ENCODE results near the gene NKX1-2. TPM values are rescaled to one million over a fixed set of nuclear protein-coding genes. Genes with fewer than 3 reads are reported as not detected.

NKX1-2 gene
- total RNA-seq, 1 experiment from 2014 or later = 0.36 TPM

- peak; percentile 73 for DNase-seq
- Histone ChIP-seq H3K4me2 (ENCODE audit: low read length) (peak within 1 kb of the TSS; percentile 86), H4K20me1 (ENCODE audit: low read length) (no peaks in the 10 kb centered on the region), H3K36me3 (ENCODE audit: low read depth, low read length) (no peaks in the 10 kb centered on the region), H3K9me2 (replicated peaks; ENCODE audit: low read length) (no peaks in the 10 kb centered on the region), H3K27me3 (ENCODE audit: low read length) (no peaks in the 10 kb centered on the region), H2AFZ (ENCODE audit: low read length) (peak within 1 kb of the TSS; percentile 92), H3F3A (ENCODE audit: low read length, unreplicated experiment) (no peaks in the 10 kb centered on the region), H3K4me1 (ENCODE audit: insufficient read depth, low read length) (no peaks in the 10 kb centered on the region), H3K79me2 (ENCODE audit: low read length) (0 out of 2 replicates have a peak, but pooled peaks cover 5% of the 10 kb centered on the region), H3K27ac (ENCODE audit: low read length) (no peak within 1 kb of the TSS), H3K9me3 (ENCODE audit: low read length) (no peaks in the 10 kb centered on the region), H3K4me3 (ENCODE audit: low read length) (peak within 1 kb of the TSS; percentile 86), H3K9ac (ENCODE audit: low read length) (peak within 1 kb of the TSS; percentile 66)
- POLR2A ChIA-PET (ENCODE audit: unreplicated experiment) = interaction anchor here (0.6 kb wide), 2 partner anchors 71 to 1597 kb away, joined by 7 to 12 read pairs; no protein-coding TSS in a partner anchor
- TF ChIP-seq CTCF (conservative IDR thresholded peaks at IDR 0.05; ENCODE audit: low read depth, low read length) = no peak
- CTCF ChIA-PET = interaction anchor here (0.5 to 0.8 kb wide), 2 partner anchors 279 to 356 kb away, joined by 3 read pairs; no protein-coding TSS in a partner anchor
- peak; percentile 99 for ATAC-seq
- no TSS peak for BruUV-seq (replicated peaks)
- intact Hi-C loops (cut with micrococcal nuclease) = loop anchor here (1.0 kb wide), 1 partner anchor 45 kb away; no protein-coding TSS in a partner anchor
Observed at GRCh38 chr10:124461642-124462347, 12.0 kb upstream of the NKX1-2 start, which contains the start of gene LHPP. LHPP (plus strand) TSS chr10:124461823; CDS start chr10:124461863, 40 bp downstream.

- ATAC-seq (no peak), DNase-seq (no peak)
- Histone ChIP-seq H3F3A (ENCODE audit: low read length, unreplicated experiment) (no peaks in the 10 kb centered on the region), H3K9me2 (replicated peaks; ENCODE audit: low read length) (no peaks in the 10 kb centered on the region), H3K4me1 (ENCODE audit: insufficient read depth, low read length) (no peaks in the 10 kb centered on the region), H3K27ac (ENCODE audit: low read length) (no peak overlapping the region), H4K20me1 (ENCODE audit: low read length) (no peaks in the 10 kb centered on the region), H3K27me3 (ENCODE audit: low read length) (no peaks in the 10 kb centered on the region), H3K9me3 (ENCODE audit: low read length) (no peaks in the 10 kb centered on the region), H3K4me2 (ENCODE audit: low read length) (no peak overlapping the region), H3K4me3 (ENCODE audit: low read length) (no peak overlapping the region), H3K79me2 (ENCODE audit: low read length) (0 out of 2 replicates have a peak, but pooled peaks cover 5% of the 10 kb centered on the region), H3K36me3 (ENCODE audit: low read depth, low read length) (no peaks in the 10 kb centered on the region), H3K9ac (ENCODE audit: low read length) (no peak overlapping the region), H2AFZ (ENCODE audit: low read length) (no peak overlapping the region)
- intact Hi-C loops (cut with micrococcal nuclease) = no loop called here
- POLR2A ChIA-PET (ENCODE audit: unreplicated experiment) = no interaction called here
- TF ChIP-seq EZH2 (IDR thresholded peaks at IDR 0.05; ENCODE audit: low read length, unreplicated experiment) (no peak), EZH2phosphoT487 (IDR thresholded peaks at IDR 0.05; ENCODE audit: borderline replicate concordance, low read length) (no peak), CTCF (conservative IDR thresholded peaks at IDR 0.05; ENCODE audit: low read depth, low read length) (no peak)
- CTCF ChIA-PET = no interaction called here
- BruUV-seq (replicated peaks) = no TSS peak
Observed at GRCh38 chr10:124460144-124460543, 10.3 kb upstream of the NKX1-2 start.

GRCh38 chr10:124459395-124459794 lies 9.6 kb upstream of the NKX1-2 start:
- 0 out of 2 replicates have a peak, but pooled peaks cover 5% of the 10 kb centered on the region for H3K79me2 ChIP-seq (ENCODE audit: low read length)
- CTCF ChIA-PET = no interaction called here
- DNase-seq = peak; percentile 40
- H3K9me2 ChIP-seq (replicated peaks; ENCODE audit: low read length) = no peaks in the 10 kb centered on the region
- TF ChIP-seq CTCF (conservative IDR thresholded peaks at IDR 0.05; ENCODE audit: low read depth, low read length) (no peak), EZH2 (IDR thresholded peaks at IDR 0.05; ENCODE audit: low read length, unreplicated experiment) (no peak), EZH2phosphoT487 (IDR thresholded peaks at IDR 0.05; ENCODE audit: borderline replicate concordance, low read length) (no peak)
- ATAC-seq = no peak
- no peak overlapping the region for H3K4me2 ChIP-seq (ENCODE audit: low read length)
- H3K36me3 ChIP-seq (ENCODE audit: low read depth, low read length) = no peaks in the 10 kb centered on the region
- H3K27me3 ChIP-seq (ENCODE audit: low read length) = peaks cover 5% of the 10 kb centered on the region; the same call in 1 of the 2 replicates
- no peak overlapping the region for H3K27ac ChIP-seq (ENCODE audit: low read length)
- H3K4me1 ChIP-seq (ENCODE audit: insufficient read depth, low read length) = no peaks in the 10 kb centered on the region
- no peak overlapping the region for H3K4me3 ChIP-seq (ENCODE audit: low read length)
- no peaks in the 10 kb centered on the region for H3K9me3 ChIP-seq (ENCODE audit: low read length)
- no peak overlapping the region for H2AFZ ChIP-seq (ENCODE audit: low read length)
- intact Hi-C loops (cut with micrococcal nuclease) = no loop called here
- BruUV-seq (replicated peaks) = no TSS peak
- POLR2A ChIA-PET (ENCODE audit: unreplicated experiment) = no interaction called here
- H4K20me1 ChIP-seq (ENCODE audit: low read length) = no peaks in the 10 kb centered on the region
- no peak overlapping the region for H3K9ac ChIP-seq (ENCODE audit: low read length)
- H3F3A ChIP-seq (ENCODE audit: low read length, unreplicated experiment) = no peaks in the 10 kb centered on the region
